GM12878 (cell line): ENCODE measurements around the gene KNTC1. TPM values are rescaled to one million over a fixed set of nuclear protein-coding genes. Genes with fewer than 3 reads are reported as not detected.
A peak's percentile ranks its signal among the peaks of the same experiment; 100 is the strongest.

Experiments
- ATF7 ChIP-seq: fragments of 450-650 bp; IDR thresholded peaks from 2 replicates; pipeline ENCODE4 v1.6.1; 2016; ENCODE audit warnings: low read depth, mild to moderate bottlenecking
- BCL11A ChIP-seq: IDR thresholded peaks from 2 replicates; pipeline ENCODE4 v1.6.1; 2011; ENCODE audit warnings: low read depth, low read length
- BMI1 ChIP-seq: fragments of 450-650 bp; IDR thresholded peaks from 2 replicates; pipeline ENCODE4 v1.6.1; 2016; ENCODE audit warnings: mild to moderate bottlenecking, moderate library complexity, borderline replicate concordance
- CBX5 ChIP-seq: sonication (generic); IDR thresholded peaks from 2 replicates; pipeline ENCODE4 v1.6.1; 2016; ENCODE audit warnings: low read depth, moderate library complexity, mild to moderate bottlenecking, inconsistent platforms
- GATAD2B ChIP-seq: fragments of 450-650 bp; conservative IDR thresholded peaks from 2 replicates; pipeline ENCODE4 v1.6.1; 2017; ENCODE audit warnings: low read depth, mild to moderate bottlenecking, moderate library complexity
- HDAC2 ChIP-seq: fragments of 200-600 bp; sonication (generic); IDR thresholded peaks from 2 replicates; pipeline ENCODE4 v1.6.1; 2017
- JUNB ChIP-seq: IDR thresholded peaks from 2 replicates; pipeline ENCODE4 v1.6.1; 2016; ENCODE audit warnings: antibody characterized with exemption, mild to moderate bottlenecking
- KAT2A ChIP-seq: conservative IDR thresholded peaks from 2 replicates; pipeline ENCODE4 v1.6.1; 2011; ENCODE audit warnings: low read depth, low read length; ENCODE audit not compliant: control insufficient read depth
- NFYA ChIP-seq: IDR thresholded peaks from 2 replicates; pipeline ENCODE4 v1.6.1; 2011; ENCODE audit warnings: low read depth, mild to moderate bottlenecking, low read length, improper control_type of control experiment, borderline replicate concordance
- PAX8 ChIP-seq: fragments of 450-650 bp; IDR thresholded peaks from 2 replicates; pipeline ENCODE4 v1.6.1; 2017; ENCODE audit warnings: mild to moderate bottlenecking, moderate library complexity
- RELA ChIP-seq: fragments of 450-650 bp; IDR thresholded peaks from 2 replicates; pipeline ENCODE4 v1.8.0; 2014; ENCODE audit warnings: borderline replicate concordance; ENCODE audit not compliant: partially characterized antibody
- SP1 ChIP-seq: IDR thresholded peaks from one replicate; pipeline ENCODE4 v1.6.1; 2011; ENCODE audit warnings: low read depth, low read length
- SRF ChIP-seq, 2 experiments: IDR thresholded peaks; 2 replicates each; pipeline ENCODE4 v1.6.1; 2011; ENCODE audit warnings: low read depth in 2 of 2, low read length in 2 of 2, mild to moderate bottlenecking in 1 of 2, moderate library complexity in 1 of 2
- STAT1 ChIP-seq: fragments of 450-650 bp; conservative IDR thresholded peaks from 2 replicates; pipeline ENCODE4 v1.6.1; 2014; ENCODE audit warnings: antibody characterized with exemption, mild to moderate bottlenecking
- TCF7 ChIP-seq: IDR thresholded peaks from 2 replicates; pipeline ENCODE4 v1.6.1; 2014; ENCODE audit warnings: antibody characterized with exemption, borderline replicate concordance
- ZNF622 ChIP-seq: fragments of 450-650 bp; IDR thresholded peaks from 2 replicates; pipeline ENCODE4 v1.6.1; 2017; ENCODE audit warnings: mild to moderate bottlenecking, inconsistent platforms
- ZZZ3 ChIP-seq: IDR thresholded peaks from 2 replicates; pipeline ENCODE4 v1.6.1; 2011; ENCODE audit warnings: low read depth; ENCODE audit not compliant: control insufficient read depth, insufficient read length
- polyA plus RNA-seq, 11 experiments: library from polyadenylated mRNA; depleted of rRNA in 4 of 11; unstranded in 6 of 11; stranded (reverse) in 5 of 11; fragments of >200 nt; fragmentation: Nextera tagmentation in 4 of 11; fragmentation: Illumina TruSeq in 1 of 11; extraction: Ambion mirVana in 4 of 11; extraction: Trizol in 1 of 11; gene quantifications; 1 replicate in 1 of 11; 2 replicates in 10 of 11; pipeline versions ENCODE4 v1.2.1 to v1.2.3, GENCODE V29; 2011 to 2016; ENCODE audit warnings: inconsistent platforms in 2 of 11, missing spikeins in 2 of 11, low read depth in 1 of 11
- total RNA-seq, 4 experiments: library from RNA; depleted of rRNA in 3 of 4; stranded (reverse); fragments of >200 nt in 3 of 4; fragmentation: Illumina TruSeq in 1 of 4; extraction: Trizol in 1 of 4; gene quantifications; 2 replicates each; pipeline versions ENCODE4 v1.2.1 to v1.2.3, GENCODE V29; 2013 to 2021
- TF ChIP-seq, protein P1 (sequence below): IDR thresholded peaks from 2 replicates; pipeline ENCODE4 v1.6.1; 2011; ENCODE audit warnings: low read depth, low read length, improper control_type of control experiment, borderline replicate concordance
- TF ChIP-seq, protein P2 (sequence below): fragments of 450-650 bp; IDR thresholded peaks from 2 replicates; pipeline ENCODE4 v1.6.1; 2017; ENCODE audit warnings: antibody characterized with exemption, mild to moderate bottlenecking, moderate library complexity
- TF ChIP-seq, protein P3 (sequence below): fragments of 450-650 bp; IDR thresholded peaks from 2 replicates; pipeline ENCODE4 v1.6.1; 2017; ENCODE audit warnings: borderline replicate concordance
- TF ChIP-seq, protein P4 (sequence below): IDR thresholded peaks from 2 replicates; pipeline ENCODE4 v1.6.1; 2011; ENCODE audit warnings: borderline replicate concordance, low read depth, mild to moderate bottlenecking, moderate library complexity, mixed read lengths, low read length; ENCODE audit not compliant: insufficient read depth; ENCODE audit errors: extremely low read length

Gene KNTC1
- total and polyA plus RNA-seq, 10 of the 15 experiments (the other 5 are each of a cell fraction or from before 2014, with no cell fraction given) = 37.2 to 118 (median 76.3) TPM

DNA sequence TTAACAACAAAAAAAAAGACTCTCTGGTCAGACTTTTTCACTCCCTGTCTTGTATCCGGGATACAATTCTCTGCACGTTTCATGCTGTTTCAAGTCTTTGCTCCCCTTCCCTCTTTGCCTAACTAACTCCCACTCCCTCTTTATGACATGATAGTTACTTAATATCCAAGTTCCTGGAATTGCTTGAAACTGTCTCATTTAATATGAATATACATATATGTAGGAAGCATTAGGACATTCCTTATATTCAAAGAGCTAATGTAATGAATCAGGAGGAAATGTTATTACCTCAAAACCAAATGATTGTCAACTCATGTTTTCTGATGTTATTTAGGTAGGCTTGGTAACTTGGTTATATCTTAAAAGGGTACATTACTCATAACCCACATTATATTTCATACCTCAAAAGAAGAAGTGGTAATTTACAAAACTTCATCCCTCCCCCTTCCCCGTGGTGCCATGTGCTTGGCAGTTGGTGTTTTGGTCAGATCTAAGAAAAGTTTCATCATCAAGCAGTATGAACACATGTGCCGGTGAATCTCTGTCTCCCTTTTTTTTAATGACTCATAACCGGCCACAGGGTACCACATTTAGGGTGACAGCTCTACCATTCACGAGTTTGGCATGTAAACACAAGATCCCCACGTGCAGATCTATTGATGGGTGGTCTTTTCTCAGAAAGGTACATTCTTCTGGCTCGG is 119.6 kb downstream of the KNTC1 start (continued):
- TF ChIP-seq ZZZ3 (no peak), JUNB (peak; percentile 93), ATF7 (peak; percentile 91), CBX5 (peak; percentile 52; the same call in 1 of the 2 replicates), NFYA (no peak), BMI1 (peak; percentile 57; the same call in 1 of the 2 replicates), SRF (IDR thresholded peaks at IDR 0.05; ENCODE audit: low read depth in 2 of 2, low read length in 2 of 2) (peak in 1 of 2 experiments; percentile 54; a peak in 1 of 4 replicates), GATAD2B (no peak), ZNF622 (no peak), KAT2A (no peak), STAT1 (no peak), RELA (no peak), PAX8 (no peak), HDAC2 (no peak), TCF7 (peak; percentile 74), BCL11A (peak; percentile 74), SP1 (peak; percentile 52)
- TF ChIP-seq, protein P1, sequence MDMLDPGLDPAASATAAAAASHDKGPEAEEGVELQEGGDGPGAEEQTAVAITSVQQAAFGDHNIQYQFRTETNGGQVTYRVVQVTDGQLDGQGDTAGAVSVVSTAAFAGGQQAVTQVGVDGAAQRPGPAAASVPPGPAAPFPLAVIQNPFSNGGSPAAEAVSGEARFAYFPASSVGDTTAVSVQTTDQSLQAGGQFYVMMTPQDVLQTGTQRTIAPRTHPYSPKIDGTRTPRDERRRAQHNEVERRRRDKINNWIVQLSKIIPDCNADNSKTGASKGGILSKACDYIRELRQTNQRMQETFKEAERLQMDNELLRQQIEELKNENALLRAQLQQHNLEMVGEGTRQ = no peak
- TF ChIP-seq, protein P2, sequence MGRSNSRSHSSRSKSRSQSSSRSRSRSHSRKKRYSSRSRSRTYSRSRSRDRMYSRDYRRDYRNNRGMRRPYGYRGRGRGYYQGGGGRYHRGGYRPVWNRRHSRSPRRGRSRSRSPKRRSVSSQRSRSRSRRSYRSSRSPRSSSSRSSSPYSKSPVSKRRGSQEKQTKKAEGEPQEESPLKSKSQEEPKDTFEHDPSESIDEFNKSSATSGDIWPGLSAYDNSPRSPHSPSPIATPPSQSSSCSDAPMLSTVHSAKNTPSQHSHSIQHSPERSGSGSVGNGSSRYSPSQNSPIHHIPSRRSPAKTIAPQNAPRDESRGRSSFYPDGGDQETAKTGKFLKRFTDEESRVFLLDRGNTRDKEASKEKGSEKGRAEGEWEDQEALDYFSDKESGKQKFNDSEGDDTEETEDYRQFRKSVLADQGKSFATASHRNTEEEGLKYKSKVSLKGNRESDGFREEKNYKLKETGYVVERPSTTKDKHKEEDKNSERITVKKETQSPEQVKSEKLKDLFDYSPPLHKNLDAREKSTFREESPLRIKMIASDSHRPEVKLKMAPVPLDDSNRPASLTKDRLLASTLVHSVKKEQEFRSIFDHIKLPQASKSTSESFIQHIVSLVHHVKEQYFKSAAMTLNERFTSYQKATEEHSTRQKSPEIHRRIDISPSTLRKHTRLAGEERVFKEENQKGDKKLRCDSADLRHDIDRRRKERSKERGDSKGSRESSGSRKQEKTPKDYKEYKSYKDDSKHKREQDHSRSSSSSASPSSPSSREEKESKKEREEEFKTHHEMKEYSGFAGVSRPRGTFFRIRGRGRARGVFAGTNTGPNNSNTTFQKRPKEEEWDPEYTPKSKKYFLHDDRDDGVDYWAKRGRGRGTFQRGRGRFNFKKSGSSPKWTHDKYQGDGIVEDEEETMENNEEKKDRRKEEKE = no peak
- TF ChIP-seq, protein P3, sequence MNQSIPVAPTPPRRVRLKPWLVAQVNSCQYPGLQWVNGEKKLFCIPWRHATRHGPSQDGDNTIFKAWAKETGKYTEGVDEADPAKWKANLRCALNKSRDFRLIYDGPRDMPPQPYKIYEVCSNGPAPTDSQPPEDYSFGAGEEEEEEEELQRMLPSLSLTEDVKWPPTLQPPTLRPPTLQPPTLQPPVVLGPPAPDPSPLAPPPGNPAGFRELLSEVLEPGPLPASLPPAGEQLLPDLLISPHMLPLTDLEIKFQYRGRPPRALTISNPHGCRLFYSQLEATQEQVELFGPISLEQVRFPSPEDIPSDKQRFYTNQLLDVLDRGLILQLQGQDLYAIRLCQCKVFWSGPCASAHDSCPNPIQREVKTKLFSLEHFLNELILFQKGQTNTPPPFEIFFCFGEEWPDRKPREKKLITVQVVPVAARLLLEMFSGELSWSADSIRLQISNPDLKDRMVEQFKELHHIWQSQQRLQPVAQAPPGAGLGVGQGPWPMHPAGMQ = no peak
- TF ChIP-seq, protein P4, sequence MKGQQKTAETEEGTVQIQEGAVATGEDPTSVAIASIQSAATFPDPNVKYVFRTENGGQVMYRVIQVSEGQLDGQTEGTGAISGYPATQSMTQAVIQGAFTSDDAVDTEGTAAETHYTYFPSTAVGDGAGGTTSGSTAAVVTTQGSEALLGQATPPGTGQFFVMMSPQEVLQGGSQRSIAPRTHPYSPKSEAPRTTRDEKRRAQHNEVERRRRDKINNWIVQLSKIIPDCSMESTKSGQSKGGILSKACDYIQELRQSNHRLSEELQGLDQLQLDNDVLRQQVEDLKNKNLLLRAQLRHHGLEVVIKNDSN = no peak
